HCT116 (cell line): ENCODE results near the gene DNAH10. TPM values are rescaled to one million over a fixed set of nuclear protein-coding genes. Genes with fewer than 3 reads are reported as not detected.

Experiments used
- ATAC-seq: fragments of 200-7000 bp; cut with Tn5 transposase; 2 replicates; pipeline ENCODE4 v1.9.1; 2020; ENCODE audit warnings: mild to moderate bottlenecking, moderate library complexity
- BruUV-seq: library from RNA; stranded (reverse); fragments of 400-500 nt; replicated peaks from 2 replicates; lab custom pipeline; 2021; lab: Mats Ljungman, UMichigan
- CTCF ChIA-PET: fragments of 300-600 bp; sonication (Branson Sonifier 250); formaldehyde crosslinking; loops from one replicate; lab custom pipeline; 2021; ENCODE audit warnings: antibody characterized with exemption; lab: Charles Lee
- POLR2A ChIA-PET: fragments of 300-600, 350-600 bp; sonication (Branson Sonifier 250); formaldehyde crosslinking; loops from one replicate; lab custom pipeline; 2021; ENCODE audit warnings: antibody characterized with exemption; lab: Charles Lee
- RAD21 ChIA-PET, 2 experiments: fragments of 300-600 bp; sonication (Branson Sonifier 250); formaldehyde crosslinking; loops; one replicate each; lab custom pipeline; 2023; ENCODE audit warnings: low total read pairs in 2 of 2; ENCODE audit not compliant: uncharacterized antibody in 2 of 2, unreplicated experiment in 2 of 2, low non-redundant PET in 1 of 2; lab: Charles Lee
- DNase-seq: peaks from one replicate; pipeline ENCODE4 v3.0.0-alpha.2; 2010; ENCODE audit warnings: low read depth, low spot score
- H2AFZ ChIP-seq: fragments of 200-600 bp; shearing (Covaris generic), sonication (generic); 2 replicates; pipeline ENCODE4 v1.6.1; 2017; ENCODE audit warnings: low read depth, mixed run types, mixed read lengths, antibody characterized with exemption, low read length; ENCODE audit not compliant: poor library complexity, severe bottlenecking
- H3K27ac ChIP-seq: 2 replicates; pipeline ENCODE4 v1.5.1; 2012; ENCODE audit warnings: low read depth, low read length
- H3K27me3 ChIP-seq: fragments of 200-600 bp; sonication (generic); 2 replicates; pipeline ENCODE4 v1.6.1; 2016; ENCODE audit warnings: mixed run types, low read length, mixed read lengths; ENCODE audit not compliant: insufficient read depth
- H3K36me3 ChIP-seq, 2 experiments: fragments of 200-500 bp in 1 of 2; fragments of 200-600 bp in 1 of 2; sonication (Bioruptor generic) in 1 of 2; sonication (generic) in 1 of 2; 2 replicates each; pipeline versions ENCODE4 v1.5.1 to v1.6.1; 2014 to 2016; ENCODE audit warnings: low read length in 2 of 2, inconsistent platforms in 1 of 2, mixed read lengths in 1 of 2, mixed run types in 1 of 2; ENCODE audit not compliant: insufficient read depth in 2 of 2, control insufficient read depth in 1 of 2
- H3K4me1 ChIP-seq, 2 experiments: fragments of 200-600 bp in 1 of 2; sonication (generic) in 1 of 2; 2 replicates each; pipeline versions ENCODE4 v1.5.1 to v1.6.1; 2012 to 2017; ENCODE audit warnings: low read length in 2 of 2, inconsistent platforms in 1 of 2, mild to moderate bottlenecking in 1 of 2, mixed read lengths in 1 of 2, mixed run types in 1 of 2, moderate library complexity in 1 of 2; ENCODE audit not compliant: insufficient read depth in 2 of 2, control insufficient read depth in 1 of 2
- H3K4me2 ChIP-seq: fragments of 200-600 bp; sonication (generic); 2 replicates; pipeline ENCODE4 v1.6.1; 2017; ENCODE audit warnings: mixed run types, low read length, mixed read lengths
- H3K4me3 ChIP-seq, 2 experiments: fragments of 200-600 bp in 1 of 2; sonication (generic) in 1 of 2; replicated peaks in 1 of 2; 2 replicates each; pipeline ENCODE4 v1.5.1; 2011 to 2016; ENCODE audit warnings: low read length in 2 of 2, control low read depth in 1 of 2, low read depth in 1 of 2, mild to moderate bottlenecking in 1 of 2, mixed read lengths in 1 of 2, mixed run types in 1 of 2
- H3K79me2 ChIP-seq: fragments of 200-600 bp; sonication (generic); 2 replicates; pipeline ENCODE4 v1.6.1; 2017; ENCODE audit warnings: mild to moderate bottlenecking, mixed run types, low read length, moderate library complexity, mixed read lengths; ENCODE audit not compliant: insufficient read depth
- H3K9ac ChIP-seq: fragments of 200-600 bp; sonication (generic); 2 replicates; pipeline ENCODE4 v1.6.1; 2016; ENCODE audit warnings: low read length, mixed read lengths
- H3K9me2 ChIP-seq: fragments of 200-600 bp; sonication (generic), shearing (Covaris generic); 2 replicates; pipeline ENCODE4 v1.6.1; 2017; ENCODE audit warnings: mixed run types, mild to moderate bottlenecking, moderate library complexity; ENCODE audit not compliant: insufficient read depth
- H3K9me3 ChIP-seq, 2 experiments: fragments of 200-500 bp in 1 of 2; fragments of 200-600 bp in 1 of 2; sonication (Bioruptor generic) in 1 of 2; sonication (generic) in 1 of 2; 2 replicates each; pipeline ENCODE4 v1.6.1; 2014 to 2017; ENCODE audit warnings: low read length in 2 of 2, mixed read lengths in 2 of 2, inconsistent platforms in 1 of 2, low read depth in 1 of 2, mild to moderate bottlenecking in 1 of 2, mixed run types in 1 of 2, moderate library complexity in 1 of 2; ENCODE audit not compliant: control insufficient read depth in 1 of 2, insufficient read depth in 1 of 2
- H4K20me1 ChIP-seq: fragments of 200-600 bp; sonication (generic), shearing (Covaris generic); 2 replicates; pipeline ENCODE4 v1.6.1; 2017; ENCODE audit warnings: mixed run types, mild to moderate bottlenecking, moderate library complexity; ENCODE audit not compliant: insufficient read depth
- CEBPB ChIP-seq: IDR thresholded peaks from 2 replicates; pipeline ENCODE4 v1.6.1; 2012; ENCODE audit warnings: low read depth
- EGR1 ChIP-seq: IDR thresholded peaks from 2 replicates; pipeline ENCODE4 v1.6.1; 2012; ENCODE audit warnings: low read depth
- ELF1 ChIP-seq: IDR thresholded peaks from 2 replicates; pipeline ENCODE4 v1.6.1; 2012; ENCODE audit warnings: low read depth, borderline replicate concordance
- EZH2 ChIP-seq: fragments of 200-600 bp; sonication (generic); IDR thresholded peaks from 2 replicates; pipeline ENCODE4 v1.6.1; 2017; ENCODE audit warnings: antibody characterized with exemption, mixed run types
- FOSL1 ChIP-seq: IDR thresholded peaks from 2 replicates; pipeline ENCODE4 v1.6.1; 2012; ENCODE audit warnings: low read depth
- POLR2A ChIP-seq: IDR thresholded peaks from 2 replicates; pipeline ENCODE4 v1.7.0; 2011; ENCODE audit warnings: borderline replicate concordance; ENCODE audit not compliant: insufficient read depth, insufficient read length; ENCODE audit errors: extremely low read depth
- SIN3A ChIP-seq: IDR thresholded peaks from 2 replicates; pipeline ENCODE4 v1.6.1; 2012; ENCODE audit warnings: low read depth
- SP1 ChIP-seq: IDR thresholded peaks from 2 replicates; pipeline ENCODE4 v1.6.1; 2012; ENCODE audit warnings: low read depth
- TCF7L2 ChIP-seq: IDR thresholded peaks from 2 replicates; pipeline ENCODE4 v1.7.0; 2011; ENCODE audit warnings: borderline replicate concordance, inconsistent platforms; ENCODE audit not compliant: insufficient read depth, insufficient read length; ENCODE audit errors: extremely low read depth
- ZBTB33 ChIP-seq: IDR thresholded peaks from 2 replicates; pipeline ENCODE4 v1.6.1; 2011; ENCODE audit warnings: mild to moderate bottlenecking, low read length, moderate library complexity; ENCODE audit not compliant: insufficient replicate concordance; ENCODE audit errors: extremely low read depth
- ZFX ChIP-seq: fragments of 450-650 bp; IDR thresholded peaks from 2 replicates; pipeline ENCODE4 v1.6.1; 2017
- ZNF274 ChIP-seq: fragments of 200-500 bp; sonication (Bioruptor generic); IDR thresholded peaks from 2 replicates; pipeline ENCODE4 v1.6.1; 2014; ENCODE audit warnings: mild to moderate bottlenecking, low read depth, low read length, inconsistent platforms
- intact Hi-C: fragments of 100-400 bp; cut with micrococcal nuclease; formaldehyde crosslinking; loops from 2 replicates; pipeline ENCODE4 v1.10.0; 2022
- total RNA-seq: library from RNA; stranded (reverse); gene quantifications from one replicate; pipeline ENCODE4 v1.2.1, GENCODE V29; 2021; ENCODE audit not compliant: unreplicated experiment
- TF ChIP-seq, protein P1 (sequence below): IDR thresholded peaks from 2 replicates; pipeline ENCODE4 v1.6.1; 2012; ENCODE audit warnings: low read depth
- TF ChIP-seq, protein P2 (sequence below), 3 experiments: fragments of 200-600 bp in 1 of 3; sonication (generic) in 1 of 3; IDR thresholded peaks in 2 of 3; conservative IDR thresholded peaks in 1 of 3; 2 replicates each; pipeline ENCODE4 v1.5.1; 2012 to 2017; ENCODE audit warnings: low read depth in 2 of 3, low read length in 2 of 3, antibody characterized with exemption in 1 of 3, borderline replicate concordance in 1 of 3, control low read depth in 1 of 3, mild to moderate bottlenecking in 1 of 3, mixed read lengths in 1 of 3, mixed run types in 1 of 3, moderate library complexity in 1 of 3; ENCODE audit not compliant: insufficient read depth in 1 of 3

Gene DNAH10
- total RNA-seq, 1 experiment from 2014 or later = 1.3 TPM

DNA sequence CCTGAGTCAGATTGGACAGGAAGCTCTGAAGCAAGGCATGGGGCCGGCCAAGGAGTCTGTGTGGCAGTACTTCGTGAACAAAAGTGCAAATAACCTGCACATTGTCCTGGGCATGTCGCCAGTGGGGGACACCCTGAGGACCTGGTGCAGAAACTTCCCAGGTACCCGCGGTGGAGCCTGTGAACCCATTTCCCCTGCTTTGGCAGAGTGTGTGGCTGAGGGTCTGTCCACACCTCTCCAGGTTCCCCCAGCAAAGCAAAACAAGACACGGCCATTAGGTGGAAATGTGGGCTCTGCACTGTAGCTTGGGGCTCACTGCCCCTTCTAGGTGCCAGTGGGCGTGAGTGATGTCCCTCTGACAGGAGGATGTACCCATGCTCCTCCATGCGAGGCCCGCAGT is 131.2 kb downstream of the DNAH10 start:
- DNase-seq = no peak
- Histone ChIP-seq H3K9me3 (no peaks in the 10 kb centered on the region), H3K9ac (no peak overlapping the region), H3K4me2 (no peak overlapping the region), H2AFZ (no peak overlapping the region), H4K20me1 (no peaks in the 10 kb centered on the region), H3K4me1 (peaks cover 22 to 28% of the 10 kb centered on the region in 2 experiments), H3K27me3 (no peaks in the 10 kb centered on the region), H3K36me3 (no peaks in the 10 kb centered on the region), H3K4me3 (no peak overlapping the region), H3K79me2 (no peaks in the 10 kb centered on the region), H3K9me2 (no peaks in the 10 kb centered on the region), H3K27ac (no peak overlapping the region)
- ChIA-PET RAD21 (no interaction called here), POLR2A (no interaction called here), CTCF (no interaction called here)
- TF ChIP-seq EGR1 (no peak), POLR2A (no peak), TCF7L2 (no peak)
- no peak for ATAC-seq
- intact Hi-C loops = no loop called here
- no TSS peak for BruUV-seq

DNA sequence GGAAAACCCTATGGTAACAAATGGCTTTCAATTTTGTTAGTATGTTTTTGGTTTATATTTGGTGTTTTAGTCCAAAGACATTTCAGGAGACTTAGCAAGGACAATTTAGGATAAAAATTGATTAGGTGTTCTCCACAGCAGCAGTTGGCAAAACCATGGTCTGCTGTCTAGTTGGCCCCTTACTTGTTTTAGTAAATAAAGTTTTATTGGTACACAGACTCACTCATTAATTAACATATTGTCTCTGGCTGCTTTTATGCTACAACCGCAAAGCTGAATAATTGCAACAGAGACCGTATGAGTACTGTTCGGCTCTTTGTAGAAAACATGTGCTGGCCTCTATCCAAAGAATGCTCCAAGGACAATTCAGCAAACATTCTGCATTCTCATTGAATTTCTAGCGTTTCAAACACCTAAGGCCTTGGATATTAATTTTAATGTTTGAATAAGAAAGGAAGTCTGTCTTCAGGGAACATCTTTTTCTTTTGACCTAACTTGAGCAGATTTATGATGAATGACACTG is 132.8 kb downstream of the DNAH10 start:
- no peak overlapping the region for H3K9ac ChIP-seq
- H3K4me1 ChIP-seq = peaks cover 22 to 28% of the 10 kb centered on the region in 2 experiments
- no peaks in the 10 kb centered on the region for H3K36me3 ChIP-seq
- H3K27ac ChIP-seq = no peak overlapping the region
- H2AFZ ChIP-seq = no peak overlapping the region
- DNase-seq (no peak), ATAC-seq (no peak)
- H3K4me2 ChIP-seq = no peak overlapping the region
- H4K20me1 ChIP-seq = no peaks in the 10 kb centered on the region
- H3K4me3 ChIP-seq = no peak overlapping the region
- BruUV-seq = no TSS peak
- H3K9me3 ChIP-seq = no peaks in the 10 kb centered on the region
- ChIA-PET CTCF (no interaction called here), POLR2A (no interaction called here), RAD21 (no interaction called here)
- intact Hi-C loops = no loop called here
- H3K27me3 ChIP-seq = no peaks in the 10 kb centered on the region
- H3K9me2 ChIP-seq = no peaks in the 10 kb centered on the region
- H3K79me2 ChIP-seq = no peaks in the 10 kb centered on the region
- TF ChIP-seq SIN3A (no peak), FOSL1 (no peak), ELF1 (no peak), ZFX (no peak), SP1 (no peak), CEBPB (no peak), ZBTB33 (no peak), EZH2 (no peak), ZNF274 (no peak), TCF7L2 (no peak)
- TF ChIP-seq, protein P1, sequence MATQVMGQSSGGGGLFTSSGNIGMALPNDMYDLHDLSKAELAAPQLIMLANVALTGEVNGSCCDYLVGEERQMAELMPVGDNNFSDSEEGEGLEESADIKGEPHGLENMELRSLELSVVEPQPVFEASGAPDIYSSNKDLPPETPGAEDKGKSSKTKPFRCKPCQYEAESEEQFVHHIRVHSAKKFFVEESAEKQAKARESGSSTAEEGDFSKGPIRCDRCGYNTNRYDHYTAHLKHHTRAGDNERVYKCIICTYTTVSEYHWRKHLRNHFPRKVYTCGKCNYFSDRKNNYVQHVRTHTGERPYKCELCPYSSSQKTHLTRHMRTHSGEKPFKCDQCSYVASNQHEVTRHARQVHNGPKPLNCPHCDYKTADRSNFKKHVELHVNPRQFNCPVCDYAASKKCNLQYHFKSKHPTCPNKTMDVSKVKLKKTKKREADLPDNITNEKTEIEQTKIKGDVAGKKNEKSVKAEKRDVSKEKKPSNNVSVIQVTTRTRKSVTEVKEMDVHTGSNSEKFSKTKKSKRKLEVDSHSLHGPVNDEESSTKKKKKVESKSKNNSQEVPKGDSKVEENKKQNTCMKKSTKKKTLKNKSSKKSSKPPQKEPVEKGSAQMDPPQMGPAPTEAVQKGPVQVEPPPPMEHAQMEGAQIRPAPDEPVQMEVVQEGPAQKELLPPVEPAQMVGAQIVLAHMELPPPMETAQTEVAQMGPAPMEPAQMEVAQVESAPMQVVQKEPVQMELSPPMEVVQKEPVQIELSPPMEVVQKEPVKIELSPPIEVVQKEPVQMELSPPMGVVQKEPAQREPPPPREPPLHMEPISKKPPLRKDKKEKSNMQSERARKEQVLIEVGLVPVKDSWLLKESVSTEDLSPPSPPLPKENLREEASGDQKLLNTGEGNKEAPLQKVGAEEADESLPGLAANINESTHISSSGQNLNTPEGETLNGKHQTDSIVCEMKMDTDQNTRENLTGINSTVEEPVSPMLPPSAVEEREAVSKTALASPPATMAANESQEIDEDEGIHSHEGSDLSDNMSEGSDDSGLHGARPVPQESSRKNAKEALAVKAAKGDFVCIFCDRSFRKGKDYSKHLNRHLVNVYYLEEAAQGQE = no peak
- TF ChIP-seq, protein P2, sequence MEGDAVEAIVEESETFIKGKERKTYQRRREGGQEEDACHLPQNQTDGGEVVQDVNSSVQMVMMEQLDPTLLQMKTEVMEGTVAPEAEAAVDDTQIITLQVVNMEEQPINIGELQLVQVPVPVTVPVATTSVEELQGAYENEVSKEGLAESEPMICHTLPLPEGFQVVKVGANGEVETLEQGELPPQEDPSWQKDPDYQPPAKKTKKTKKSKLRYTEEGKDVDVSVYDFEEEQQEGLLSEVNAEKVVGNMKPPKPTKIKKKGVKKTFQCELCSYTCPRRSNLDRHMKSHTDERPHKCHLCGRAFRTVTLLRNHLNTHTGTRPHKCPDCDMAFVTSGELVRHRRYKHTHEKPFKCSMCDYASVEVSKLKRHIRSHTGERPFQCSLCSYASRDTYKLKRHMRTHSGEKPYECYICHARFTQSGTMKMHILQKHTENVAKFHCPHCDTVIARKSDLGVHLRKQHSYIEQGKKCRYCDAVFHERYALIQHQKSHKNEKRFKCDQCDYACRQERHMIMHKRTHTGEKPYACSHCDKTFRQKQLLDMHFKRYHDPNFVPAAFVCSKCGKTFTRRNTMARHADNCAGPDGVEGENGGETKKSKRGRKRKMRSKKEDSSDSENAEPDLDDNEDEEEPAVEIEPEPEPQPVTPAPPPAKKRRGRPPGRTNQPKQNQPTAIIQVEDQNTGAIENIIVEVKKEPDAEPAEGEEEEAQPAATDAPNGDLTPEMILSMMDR (IDR thresholded peaks at IDR 0.05 in 2 of 3, conservative IDR thresholded peaks at IDR 0.05 in 1 of 3; ENCODE audit: borderline replicate concordance in 1 of 3, insufficient read depth in 1 of 3, low read depth in 2 of 3, low read length in 2 of 3) = no peak
